ENCODE results near the gene OOSP3.

- no peak for TF ChIP-seq CTCF (IDR thresholded peaks at IDR 0.05)
- TF ChIP-seq POLR2A (IDR thresholded peaks at IDR 0.05): no peak
Observed at GRCh38 chr11:59898650-59899049, 20.1 kb downstream of the OOSP3 start.
